Activated T-helper 2 cell treated with anti-CD3 and anti-CD28 coated beads, Interferon-gamma antibody, Interleukin-2, Interleukin-4, amounts not matched to agents 10 μg/mL and 5 μg/mL and 100 μg/mL, durations not matched to agents 14 hours and 24 hours and 36 hours (primary cell): ENCODE measurements around the gene PCDHA10. TPM values are rescaled to one million over a fixed set of nuclear protein-coding genes. Genes with fewer than 3 reads are reported as not detected.
"Not testable (repeated sequence)": the region's sequence is repeated elsewhere in the genome, so short reads cannot be mapped to it uniquely, and the experiment has no call there.

ENCODE experiments used
- DNase-seq: peaks from one replicate; pipeline ENCODE4 v3.0.0; 2021; ENCODE audit warnings: low spot score
- H3K27ac Mint-ChIP-seq: one replicate; pipeline ENCODE4 v1.8.0; 2021; ENCODE audit warnings: mixed read lengths
- H3K27me3 Mint-ChIP-seq: one replicate; pipeline ENCODE4 v1.8.0; 2021; ENCODE audit warnings: low read depth, mixed read lengths
- H3K36me3 Mint-ChIP-seq: one replicate; pipeline ENCODE4 v1.8.0; 2021; ENCODE audit warnings: low read depth, mixed read lengths
- H3K4me1 Mint-ChIP-seq: one replicate; pipeline ENCODE4 v1.8.0; 2021; ENCODE audit warnings: low read depth, mixed read lengths
- H3K4me3 Mint-ChIP-seq: one replicate; pipeline ENCODE4 v1.8.0; 2021; ENCODE audit warnings: low read depth, mild to moderate bottlenecking, moderate library complexity, mixed read lengths
- H3K9me3 Mint-ChIP-seq: one replicate; pipeline ENCODE4 v1.8.0; 2021; ENCODE audit warnings: mixed read lengths
- intact Hi-C: fragments of 100-400 bp; cut with micrococcal nuclease; formaldehyde crosslinking; loops from one replicate; pipeline ENCODE4 v1.15.1; 2023
- total RNA-seq: library from RNA; stranded (reverse); gene quantifications from 2 replicates; pipeline ENCODE4 v1.2.3, GENCODE V29; 2022

The PCDHA10 gene
- not detected in 2 replicates for total RNA-seq

- peaks cover 39% of the 10 kb centered on the region for H3K9me3 Mint-ChIP-seq
- H3K27ac Mint-ChIP-seq, result no peak within 1 kb of the TSS
- H3K4me1 Mint-ChIP-seq, result no peaks in the 10 kb centered on the region
- no peak for DNase-seq
- H3K27me3 Mint-ChIP-seq, result no peaks in the 10 kb centered on the region
- no peak within 1 kb of the TSS for H3K4me3 Mint-ChIP-seq
- intact Hi-C loops, result loop anchor here (10.0 kb wide), 1 partner anchor 61 kb away; the partner anchor contains the start of gene PCDHA2
- no peaks in the 10 kb centered on the region for H3K36me3 Mint-ChIP-seq
Observed at GRCh38 chr5:140855772-140856674, at the start of gene PCDHA10. PCDHA10 (plus strand) TSS chr5:140855897; CDS start chr5:140856049, 152 bp downstream.

- no peak within 1 kb of the TSS for H3K27ac Mint-ChIP-seq
- intact Hi-C loops, result no loop called here
- H3K4me3 Mint-ChIP-seq, result no peak within 1 kb of the TSS
- peaks cover 35% of the 10 kb centered on the region for H3K9me3 Mint-ChIP-seq
- H3K27me3 Mint-ChIP-seq, result no peaks in the 10 kb centered on the region
- no peak for DNase-seq
- no peaks in the 10 kb centered on the region for H3K36me3 Mint-ChIP-seq
- H3K4me1 Mint-ChIP-seq, result no peaks in the 10 kb centered on the region
Observed at GRCh38 chr5:140806834-140807775, 48.6 kb upstream of the PCDHA10 start, which contains the start of gene PCDHA4. PCDHA4 (plus strand) TSS chr5:140807068.

- H3K4me1 Mint-ChIP-seq, H3K4me3 Mint-ChIP-seq, DNase-seq, H3K27ac Mint-ChIP-seq, intact Hi-C loops, H3K27me3 Mint-ChIP-seq, H3K36me3 Mint-ChIP-seq: not testable (repeated sequence)
- H3K9me3 Mint-ChIP-seq, result peaks cover 43% of the 10 kb centered on the region
Observed at GRCh38 chr5:140808241-140808888, 47.3 kb upstream of the PCDHA10 start.

GRCh38 chr5:140808889-140809291 is 46.8 kb upstream of the PCDHA10 start:
- Mint-ChIP-seq H3K27ac (no peak overlapping the region), H3K27me3 (no peaks in the 10 kb centered on the region)
- intact Hi-C loops, result no loop called here

GRCh38 chr5:140821375-140822280 is 34.1 kb upstream of the PCDHA10 start, which contains the start of gene PCDHA5:
PCDHA5 (plus strand) TSS chr5:140821613.
- no peak within 1 kb of the TSS for H3K4me3 Mint-ChIP-seq
- H3K9me3 Mint-ChIP-seq, result peaks cover 20% of the 10 kb centered on the region
- no peak within 1 kb of the TSS for H3K27ac Mint-ChIP-seq
- H3K36me3 Mint-ChIP-seq, result no peaks in the 10 kb centered on the region
- no peaks in the 10 kb centered on the region for H3K4me1 Mint-ChIP-seq
- DNase-seq, result no peak
- H3K27me3 Mint-ChIP-seq, result no peaks in the 10 kb centered on the region
- intact Hi-C loops, result no loop called here

More at GRCh38 chr5:140808889-140809291, 46.8 kb upstream of the PCDHA10 start:
- Mint-ChIP-seq H3K4me3 (no peak overlapping the region), H3K9me3 (peaks cover 38% of the 10 kb centered on the region), H3K4me1 (no peaks in the 10 kb centered on the region), H3K36me3 (no peaks in the 10 kb centered on the region)
- DNase-seq, result no peak

GRCh38 chr5:140822281-140822629 is 33.4 kb upstream of the PCDHA10 start:
- intact Hi-C loops, result no loop called here
- Mint-ChIP-seq H3K9me3 (peaks cover 26% of the 10 kb centered on the region), H3K27me3 (no peaks in the 10 kb centered on the region), H3K4me3 (no peak overlapping the region), H3K36me3 (no peaks in the 10 kb centered on the region), H3K4me1 (no peaks in the 10 kb centered on the region), H3K27ac (no peak overlapping the region)
- no peak for DNase-seq

GRCh38 chr5:140822969-140823368 is 32.7 kb upstream of the PCDHA10 start:
- H3K4me1 Mint-ChIP-seq, intact Hi-C loops, H3K36me3 Mint-ChIP-seq, H3K27ac Mint-ChIP-seq, H3K27me3 Mint-ChIP-seq, H3K4me3 Mint-ChIP-seq, DNase-seq: not testable (repeated sequence)
- H3K9me3 Mint-ChIP-seq, result peaks cover 26% of the 10 kb centered on the region

GRCh38 chr5:140823475-140823874 is 32.2 kb upstream of the PCDHA10 start:
- Mint-ChIP-seq H3K36me3 (no peaks in the 10 kb centered on the region), H3K27me3 (no peaks in the 10 kb centered on the region), H3K4me3 (no peak overlapping the region), H3K27ac (no peak overlapping the region), H3K4me1 (no peaks in the 10 kb centered on the region), H3K9me3 (peaks cover 30% of the 10 kb centered on the region)
- DNase-seq, result no peak
- intact Hi-C loops, result no loop called here

- no peak within 1 kb of the TSS for H3K27ac Mint-ChIP-seq
- H3K4me1 Mint-ChIP-seq, result no peaks in the 10 kb centered on the region
- intact Hi-C loops, result no loop called here
- no peaks in the 10 kb centered on the region for H3K27me3 Mint-ChIP-seq
- no peak for DNase-seq
- H3K36me3 Mint-ChIP-seq, result no peaks in the 10 kb centered on the region
- no peak within 1 kb of the TSS for H3K4me3 Mint-ChIP-seq
- H3K9me3 Mint-ChIP-seq, result peaks cover 38% of the 10 kb centered on the region
Observed at GRCh38 chr5:140827704-140828361, 27.9 kb upstream of the PCDHA10 start, which contains the start of gene PCDHA6. PCDHA6 (plus strand) TSS chr5:140827960; CDS start chr5:140828092, 132 bp downstream.

- Mint-ChIP-seq H3K27ac (no peak overlapping the region), H3K27me3 (no peaks in the 10 kb centered on the region), H3K9me3 (peaks cover 41% of the 10 kb centered on the region), H3K4me1 (no peaks in the 10 kb centered on the region), H3K36me3 (no peaks in the 10 kb centered on the region), H3K4me3 (no peak overlapping the region)
- no peak for DNase-seq
- intact Hi-C loops, result no loop called here
Observed at GRCh38 chr5:140828362-140828737, 27.3 kb upstream of the PCDHA10 start.
